Measurements from ENCODE around the gene COIL. TPM values are rescaled to one million over a fixed set of nuclear protein-coding genes. Genes with fewer than 3 reads are reported as not detected.

COIL gene
- total and polyA plus RNA-seq, 9 of the 15 experiments (the other 6 are each of a cell fraction or from before 2014, with no cell fraction given), result 23.9 to 41.3 (median 28.7) TPM

DNA sequence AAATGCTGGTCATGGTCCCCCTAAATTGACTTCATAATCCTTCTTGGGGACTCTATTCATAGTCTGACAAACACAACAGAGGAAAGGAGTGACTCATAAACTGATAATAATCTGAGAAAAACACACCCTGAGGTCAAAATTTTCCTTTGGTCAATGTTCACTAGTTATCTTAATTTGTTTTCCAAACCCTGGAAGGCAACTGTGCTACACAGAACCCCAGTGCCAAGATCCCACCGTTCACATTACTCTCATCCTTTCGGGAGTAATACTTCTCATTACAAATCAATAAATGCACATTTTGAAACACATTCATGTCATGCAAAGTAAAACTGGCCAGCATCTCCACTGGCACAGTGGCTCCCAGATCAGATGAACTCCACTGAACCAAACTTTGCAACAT is 23.2 kb downstream of the COIL start (continued):
- TF ChIP-seq, protein P1, sequence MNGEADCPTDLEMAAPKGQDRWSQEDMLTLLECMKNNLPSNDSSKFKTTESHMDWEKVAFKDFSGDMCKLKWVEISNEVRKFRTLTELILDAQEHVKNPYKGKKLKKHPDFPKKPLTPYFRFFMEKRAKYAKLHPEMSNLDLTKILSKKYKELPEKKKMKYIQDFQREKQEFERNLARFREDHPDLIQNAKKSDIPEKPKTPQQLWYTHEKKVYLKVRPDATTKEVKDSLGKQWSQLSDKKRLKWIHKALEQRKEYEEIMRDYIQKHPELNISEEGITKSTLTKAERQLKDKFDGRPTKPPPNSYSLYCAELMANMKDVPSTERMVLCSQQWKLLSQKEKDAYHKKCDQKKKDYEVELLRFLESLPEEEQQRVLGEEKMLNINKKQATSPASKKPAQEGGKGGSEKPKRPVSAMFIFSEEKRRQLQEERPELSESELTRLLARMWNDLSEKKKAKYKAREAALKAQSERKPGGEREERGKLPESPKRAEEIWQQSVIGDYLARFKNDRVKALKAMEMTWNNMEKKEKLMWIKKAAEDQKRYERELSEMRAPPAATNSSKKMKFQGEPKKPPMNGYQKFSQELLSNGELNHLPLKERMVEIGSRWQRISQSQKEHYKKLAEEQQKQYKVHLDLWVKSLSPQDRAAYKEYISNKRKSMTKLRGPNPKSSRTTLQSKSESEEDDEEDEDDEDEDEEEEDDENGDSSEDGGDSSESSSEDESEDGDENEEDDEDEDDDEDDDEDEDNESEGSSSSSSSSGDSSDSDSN (IDR thresholded peaks at IDR 0.05; ENCODE audit: borderline replicate concordance in 1 of 2, low read depth in 2 of 2, low read length in 2 of 2), result no peak
- TF ChIP-seq CREB1 (IDR thresholded peaks at IDR 0.05), result no peak
- TF ChIP-seq CREB1 (CRISPR knock-in tag; IDR thresholded peaks at IDR 0.05), result no peak
- no peak for TF ChIP-seq TAL1 (IDR thresholded peaks at IDR 0.05)
- no peak for TF ChIP-seq KAT8 (IDR thresholded peaks at IDR 0.05; ENCODE audit: low read depth)
- TF ChIP-seq MEF2D (tag; conservative IDR thresholded peaks at IDR 0.05; ENCODE audit: low read depth), result 0 out of 2 replicates have a peak, but pooled peaks have one; percentile 14
- no peak for TF ChIP-seq ZNF121 (CRISPR knock-in tag; conservative IDR thresholded peaks at IDR 0.05)
- no peak for TF ChIP-seq ZNF224 (CRISPR knock-in tag; IDR thresholded peaks at IDR 0.05)
- TF ChIP-seq ZNF75A (CRISPR knock-in tag; IDR thresholded peaks at IDR 0.05), result no peak
- TF ChIP-seq, protein P2, sequence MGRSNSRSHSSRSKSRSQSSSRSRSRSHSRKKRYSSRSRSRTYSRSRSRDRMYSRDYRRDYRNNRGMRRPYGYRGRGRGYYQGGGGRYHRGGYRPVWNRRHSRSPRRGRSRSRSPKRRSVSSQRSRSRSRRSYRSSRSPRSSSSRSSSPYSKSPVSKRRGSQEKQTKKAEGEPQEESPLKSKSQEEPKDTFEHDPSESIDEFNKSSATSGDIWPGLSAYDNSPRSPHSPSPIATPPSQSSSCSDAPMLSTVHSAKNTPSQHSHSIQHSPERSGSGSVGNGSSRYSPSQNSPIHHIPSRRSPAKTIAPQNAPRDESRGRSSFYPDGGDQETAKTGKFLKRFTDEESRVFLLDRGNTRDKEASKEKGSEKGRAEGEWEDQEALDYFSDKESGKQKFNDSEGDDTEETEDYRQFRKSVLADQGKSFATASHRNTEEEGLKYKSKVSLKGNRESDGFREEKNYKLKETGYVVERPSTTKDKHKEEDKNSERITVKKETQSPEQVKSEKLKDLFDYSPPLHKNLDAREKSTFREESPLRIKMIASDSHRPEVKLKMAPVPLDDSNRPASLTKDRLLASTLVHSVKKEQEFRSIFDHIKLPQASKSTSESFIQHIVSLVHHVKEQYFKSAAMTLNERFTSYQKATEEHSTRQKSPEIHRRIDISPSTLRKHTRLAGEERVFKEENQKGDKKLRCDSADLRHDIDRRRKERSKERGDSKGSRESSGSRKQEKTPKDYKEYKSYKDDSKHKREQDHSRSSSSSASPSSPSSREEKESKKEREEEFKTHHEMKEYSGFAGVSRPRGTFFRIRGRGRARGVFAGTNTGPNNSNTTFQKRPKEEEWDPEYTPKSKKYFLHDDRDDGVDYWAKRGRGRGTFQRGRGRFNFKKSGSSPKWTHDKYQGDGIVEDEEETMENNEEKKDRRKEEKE (IDR thresholded peaks at IDR 0.05; ENCODE audit: borderline replicate concordance in 1 of 2, control insufficient read depth in 1 of 2, low read depth in 2 of 2, low read length in 1 of 2), result no peak
- no peak for TF ChIP-seq HDAC2 (IDR thresholded peaks at IDR 0.05)
- TF ChIP-seq, protein P3, sequence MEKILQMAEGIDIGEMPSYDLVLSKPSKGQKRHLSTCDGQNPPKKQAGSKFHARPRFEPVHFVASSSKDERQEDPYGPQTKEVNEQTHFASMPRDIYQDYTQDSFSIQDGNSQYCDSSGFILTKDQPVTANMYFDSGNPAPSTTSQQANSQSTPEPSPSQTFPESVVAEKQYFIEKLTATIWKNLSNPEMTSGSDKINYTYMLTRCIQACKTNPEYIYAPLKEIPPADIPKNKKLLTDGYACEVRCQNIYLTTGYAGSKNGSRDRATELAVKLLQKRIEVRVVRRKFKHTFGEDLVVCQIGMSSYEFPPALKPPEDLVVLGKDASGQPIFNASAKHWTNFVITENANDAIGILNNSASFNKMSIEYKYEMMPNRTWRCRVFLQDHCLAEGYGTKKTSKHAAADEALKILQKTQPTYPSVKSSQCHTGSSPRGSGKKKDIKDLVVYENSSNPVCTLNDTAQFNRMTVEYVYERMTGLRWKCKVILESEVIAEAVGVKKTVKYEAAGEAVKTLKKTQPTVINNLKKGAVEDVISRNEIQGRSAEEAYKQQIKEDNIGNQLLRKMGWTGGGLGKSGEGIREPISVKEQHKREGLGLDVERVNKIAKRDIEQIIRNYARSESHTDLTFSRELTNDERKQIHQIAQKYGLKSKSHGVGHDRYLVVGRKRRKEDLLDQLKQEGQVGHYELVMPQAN (IDR thresholded peaks at IDR 0.05; ENCODE audit: borderline replicate concordance), result no peak
- TF ChIP-seq SMARCA4 (IDR thresholded peaks at IDR 0.05), result peak; percentile 72
- TF ChIP-seq, protein P4, sequence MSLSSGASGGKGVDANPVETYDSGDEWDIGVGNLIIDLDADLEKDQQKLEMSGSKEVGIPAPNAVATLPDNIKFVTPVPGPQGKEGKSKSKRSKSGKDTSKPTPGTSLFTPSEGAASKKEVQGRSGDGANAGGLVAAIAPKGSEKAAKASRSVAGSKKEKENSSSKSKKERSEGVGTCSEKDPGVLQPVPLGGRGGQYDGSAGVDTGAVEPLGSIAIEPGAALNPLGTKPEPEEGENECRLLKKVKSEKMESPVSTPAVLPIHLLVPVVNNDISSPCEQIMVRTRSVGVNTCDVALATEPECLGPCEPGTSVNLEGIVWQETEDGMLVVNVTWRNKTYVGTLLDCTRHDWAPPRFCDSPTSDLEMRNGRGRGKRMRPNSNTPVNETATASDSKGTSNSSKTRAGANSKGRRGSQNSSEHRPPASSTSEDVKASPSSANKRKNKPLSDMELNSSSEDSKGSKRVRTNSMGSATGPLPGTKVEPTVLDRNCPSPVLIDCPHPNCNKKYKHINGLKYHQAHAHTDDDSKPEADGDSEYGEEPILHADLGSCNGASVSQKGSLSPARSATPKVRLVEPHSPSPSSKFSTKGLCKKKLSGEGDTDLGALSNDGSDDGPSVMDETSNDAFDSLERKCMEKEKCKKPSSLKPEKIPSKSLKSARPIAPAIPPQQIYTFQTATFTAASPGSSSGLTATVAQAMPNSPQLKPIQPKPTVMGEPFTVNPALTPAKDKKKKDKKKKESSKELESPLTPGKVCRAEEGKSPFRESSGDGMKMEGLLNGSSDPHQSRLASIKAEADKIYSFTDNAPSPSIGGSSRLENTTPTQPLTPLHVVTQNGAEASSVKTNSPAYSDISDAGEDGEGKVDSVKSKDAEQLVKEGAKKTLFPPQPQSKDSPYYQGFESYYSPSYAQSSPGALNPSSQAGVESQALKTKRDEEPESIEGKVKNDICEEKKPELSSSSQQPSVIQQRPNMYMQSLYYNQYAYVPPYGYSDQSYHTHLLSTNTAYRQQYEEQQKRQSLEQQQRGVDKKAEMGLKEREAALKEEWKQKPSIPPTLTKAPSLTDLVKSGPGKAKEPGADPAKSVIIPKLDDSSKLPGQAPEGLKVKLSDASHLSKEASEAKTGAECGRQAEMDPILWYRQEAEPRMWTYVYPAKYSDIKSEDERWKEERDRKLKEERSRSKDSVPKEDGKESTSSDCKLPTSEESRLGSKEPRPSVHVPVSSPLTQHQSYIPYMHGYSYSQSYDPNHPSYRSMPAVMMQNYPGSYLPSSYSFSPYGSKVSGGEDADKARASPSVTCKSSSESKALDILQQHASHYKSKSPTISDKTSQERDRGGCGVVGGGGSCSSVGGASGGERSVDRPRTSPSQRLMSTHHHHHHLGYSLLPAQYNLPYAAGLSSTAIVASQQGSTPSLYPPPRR (CRISPR knock-in tag; IDR thresholded peaks at IDR 0.05; ENCODE audit: borderline replicate concordance), result no peak
- no peak for TF ChIP-seq RFX5 (IDR thresholded peaks at IDR 0.05; ENCODE audit: low read depth, low read length)
